PFSK-1 (cell line): ENCODE measurements around the gene EEFSEC.

ENCODE experiments used
- FOXP2 ChIP-seq: optimal IDR thresholded peaks from 2 replicates; pipeline ENCODE3; 2011; ENCODE audit warnings: borderline replicate concordance, control low read depth, inconsistent platforms; ENCODE audit not compliant: insufficient read depth; ENCODE audit errors: extremely low read length, extremely low read depth
- POLR2AphosphoS5 ChIP-seq: IDR thresholded peaks from 2 replicates; pipeline ENCODE4 v1.6.1; 2012; ENCODE audit warnings: low read depth, mild to moderate bottlenecking, control low read depth, low read length, moderate library complexity
- SIN3A ChIP-seq: IDR thresholded peaks from 2 replicates; pipeline ENCODE4 v1.6.1; 2012; ENCODE audit warnings: mild to moderate bottlenecking, low read length, moderate library complexity, borderline replicate concordance; ENCODE audit not compliant: insufficient read depth
- TAF1 ChIP-seq: IDR thresholded peaks from 2 replicates; pipeline ENCODE4 v1.6.1; 2012; ENCODE audit warnings: low read length, control low read depth, borderline replicate concordance; ENCODE audit not compliant: insufficient read depth
- TF ChIP-seq, protein P1 (sequence below), 2 experiments: IDR thresholded peaks; 2 replicates each; pipeline versions ENCODE4 v1.6.1 to v1.8.0; 2011 to 2012; ENCODE audit warnings: low read depth in 2 of 2, low read length in 2 of 2, control low read depth in 1 of 2, inconsistent platforms in 1 of 2, mild to moderate bottlenecking in 1 of 2, moderate library complexity in 1 of 2; ENCODE audit not compliant: insufficient read depth in 1 of 2

DNA sequence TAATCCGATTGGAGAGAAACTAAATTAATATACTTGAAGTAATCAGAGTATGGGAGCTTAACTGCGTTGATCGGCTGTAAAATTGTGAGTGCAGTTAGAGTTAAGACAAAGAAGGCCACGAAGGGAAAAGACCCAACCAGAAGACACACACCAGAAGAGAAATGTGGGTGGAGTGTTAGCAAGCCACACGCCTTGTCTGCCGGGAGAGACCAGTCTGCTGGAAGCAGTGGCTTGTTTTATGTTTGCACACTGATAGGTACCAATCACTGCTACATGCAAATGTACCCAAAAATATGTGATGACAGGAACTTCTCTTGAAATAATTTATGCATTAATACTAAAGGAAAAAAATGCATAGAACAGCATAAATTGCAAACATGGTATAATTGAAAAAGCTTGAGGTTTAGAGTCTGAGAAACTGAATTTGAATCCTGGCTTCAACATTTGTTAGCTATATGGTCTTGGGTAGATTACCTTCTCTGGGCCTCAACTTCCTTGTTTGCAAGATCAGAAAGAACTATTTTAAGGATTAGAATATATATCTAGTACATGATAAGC, 23.1 kb downstream of the EEFSEC start:
- TF ChIP-seq, protein P1, sequence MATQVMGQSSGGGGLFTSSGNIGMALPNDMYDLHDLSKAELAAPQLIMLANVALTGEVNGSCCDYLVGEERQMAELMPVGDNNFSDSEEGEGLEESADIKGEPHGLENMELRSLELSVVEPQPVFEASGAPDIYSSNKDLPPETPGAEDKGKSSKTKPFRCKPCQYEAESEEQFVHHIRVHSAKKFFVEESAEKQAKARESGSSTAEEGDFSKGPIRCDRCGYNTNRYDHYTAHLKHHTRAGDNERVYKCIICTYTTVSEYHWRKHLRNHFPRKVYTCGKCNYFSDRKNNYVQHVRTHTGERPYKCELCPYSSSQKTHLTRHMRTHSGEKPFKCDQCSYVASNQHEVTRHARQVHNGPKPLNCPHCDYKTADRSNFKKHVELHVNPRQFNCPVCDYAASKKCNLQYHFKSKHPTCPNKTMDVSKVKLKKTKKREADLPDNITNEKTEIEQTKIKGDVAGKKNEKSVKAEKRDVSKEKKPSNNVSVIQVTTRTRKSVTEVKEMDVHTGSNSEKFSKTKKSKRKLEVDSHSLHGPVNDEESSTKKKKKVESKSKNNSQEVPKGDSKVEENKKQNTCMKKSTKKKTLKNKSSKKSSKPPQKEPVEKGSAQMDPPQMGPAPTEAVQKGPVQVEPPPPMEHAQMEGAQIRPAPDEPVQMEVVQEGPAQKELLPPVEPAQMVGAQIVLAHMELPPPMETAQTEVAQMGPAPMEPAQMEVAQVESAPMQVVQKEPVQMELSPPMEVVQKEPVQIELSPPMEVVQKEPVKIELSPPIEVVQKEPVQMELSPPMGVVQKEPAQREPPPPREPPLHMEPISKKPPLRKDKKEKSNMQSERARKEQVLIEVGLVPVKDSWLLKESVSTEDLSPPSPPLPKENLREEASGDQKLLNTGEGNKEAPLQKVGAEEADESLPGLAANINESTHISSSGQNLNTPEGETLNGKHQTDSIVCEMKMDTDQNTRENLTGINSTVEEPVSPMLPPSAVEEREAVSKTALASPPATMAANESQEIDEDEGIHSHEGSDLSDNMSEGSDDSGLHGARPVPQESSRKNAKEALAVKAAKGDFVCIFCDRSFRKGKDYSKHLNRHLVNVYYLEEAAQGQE (IDR thresholded peaks at IDR 0.05; ENCODE audit: insufficient read depth in 1 of 2, low read depth in 2 of 2, low read length in 2 of 2) = no peak
- TF ChIP-seq TAF1 (no peak), POLR2AphosphoS5 (no peak), SIN3A (no peak), FOXP2 (no peak)
